PC-3 (cell line): ENCODE results near the gene BFSP1. TPM values are rescaled to one million over a fixed set of nuclear protein-coding genes. Genes with fewer than 3 reads are reported as not detected.

ENCODE experiments used
- ATAC-seq: fragments of 200-7000 bp; cut with Tn5 transposase; 2 replicates; pipeline ENCODE4 v1.9.1; 2020; ENCODE audit warnings: mild to moderate bottlenecking, moderate library complexity
- BruUV-seq: library from RNA; stranded (reverse); fragments of 400-500 nt; replicated peaks from 2 replicates; lab custom pipeline; 2021; lab: Mats Ljungman, UMichigan
- CTCF ChIA-PET: fragments of 300-600 bp; sonication (Branson Sonifier 250); formaldehyde crosslinking; loops from one replicate; lab custom pipeline; 2022; ENCODE audit warnings: antibody characterized with exemption; lab: Charles Lee
- POLR2A ChIA-PET: fragments of 300-600 bp; sonication (Branson Sonifier 250); formaldehyde crosslinking; loops from one replicate; lab custom pipeline; 2022; ENCODE audit warnings: antibody characterized with exemption; ENCODE audit not compliant: unreplicated experiment; lab: Charles Lee
- DNase-seq: peaks from one replicate; pipeline ENCODE4 v3.0.0-alpha.2; 2015
- H2AFZ ChIP-seq: fragments of 300-600 bp; sonication (generic); 2 replicates; pipeline ENCODE4 v1.6.0; 2016; ENCODE audit warnings: antibody characterized with exemption, low read length
- H3F3A ChIP-seq: fragments of 300-600 bp; sonication (generic); one replicate; pipeline ENCODE4 v1.6.0; 2017; ENCODE audit warnings: antibody characterized with exemption, low read length, control low read depth, mild to moderate bottlenecking; ENCODE audit not compliant: unreplicated experiment
- H3K27ac ChIP-seq: fragments of 300-600 bp; sonication (generic); 2 replicates; pipeline ENCODE4 v1.5.1; 2016; ENCODE audit warnings: mild to moderate bottlenecking, low read length
- H3K27me3 ChIP-seq: fragments of 300-600 bp; sonication (generic); 2 replicates; pipeline ENCODE4 v1.6.1; 2016; ENCODE audit warnings: low read length, mixed read lengths
- H3K36me3 ChIP-seq: fragments of 300-600 bp; sonication (generic); 2 replicates; pipeline ENCODE4 v1.6.1; 2016; ENCODE audit warnings: low read depth, mixed run types, low read length, mixed read lengths
- H3K4me1 ChIP-seq: fragments of 300-600 bp; sonication (generic); 2 replicates; pipeline ENCODE4 v1.5.1; 2016; ENCODE audit warnings: low read length; ENCODE audit not compliant: insufficient read depth
- H3K4me2 ChIP-seq: fragments of 300-600 bp; sonication (generic); 2 replicates; pipeline ENCODE4 v1.6.0; 2016; ENCODE audit warnings: low read length
- H3K4me3 ChIP-seq: fragments of 300-600 bp; sonication (generic); 2 replicates; pipeline ENCODE4 v1.5.1; 2016; ENCODE audit warnings: mild to moderate bottlenecking, low read length, mixed read lengths
- H3K79me2 ChIP-seq: fragments of 300-600 bp; sonication (generic); 2 replicates; pipeline ENCODE4 v1.6.1; 2017; ENCODE audit warnings: low read length, mixed read lengths
- H3K9ac ChIP-seq: fragments of 300-600 bp; sonication (generic); 2 replicates; pipeline ENCODE4 v1.6.0; 2016; ENCODE audit warnings: mild to moderate bottlenecking, low read length
- H3K9me2 ChIP-seq: fragments of 300-600 bp; sonication (generic); replicated peaks from 2 replicates; pipeline ENCODE4 v1.6.1; 2016; ENCODE audit warnings: mixed run types, low read length, mixed read lengths
- H3K9me3 ChIP-seq: fragments of 300-600 bp; sonication (generic); 2 replicates; pipeline ENCODE4 v1.6.1; 2016; ENCODE audit warnings: low read length, mixed read lengths
- H4K20me1 ChIP-seq: fragments of 300-600 bp; sonication (generic); 2 replicates; pipeline ENCODE4 v1.6.1; 2016; ENCODE audit warnings: low read length, mixed read lengths
- EZH2 ChIP-seq: fragments of 300-600 bp; sonication (generic); IDR thresholded peaks from one replicate; pipeline ENCODE4 v1.6.1; 2017; ENCODE audit warnings: antibody characterized with exemption, mild to moderate bottlenecking, low read length; ENCODE audit not compliant: unreplicated experiment
- EZH2phosphoT487 ChIP-seq: fragments of 300-600 bp; sonication (generic); IDR thresholded peaks from 2 replicates; pipeline ENCODE4 v1.6.1; 2018; ENCODE audit warnings: mild to moderate bottlenecking, antibody characterized with exemption, low read length, borderline replicate concordance
- intact Hi-C: fragments of 100-400 bp; cut with micrococcal nuclease; formaldehyde crosslinking; loops from 2 replicates; pipeline ENCODE4 v1.9.0; 2023
- total RNA-seq: library from RNA; depleted of rRNA; stranded (reverse); fragments of >200 nt; gene quantifications from 2 replicates; pipeline ENCODE4 v1.2.3, GENCODE V29; 2014
- TF ChIP-seq, protein P1 (sequence below): fragments of 300-600 bp; sonication (generic); conservative IDR thresholded peaks from 2 replicates; pipeline ENCODE4 v1.5.1; 2017; ENCODE audit warnings: antibody characterized with exemption, low read depth, mild to moderate bottlenecking, low read length

The BFSP1 gene
- total RNA-seq, 1 experiment from 2014 or later, result 2.7 TPM

DNA sequence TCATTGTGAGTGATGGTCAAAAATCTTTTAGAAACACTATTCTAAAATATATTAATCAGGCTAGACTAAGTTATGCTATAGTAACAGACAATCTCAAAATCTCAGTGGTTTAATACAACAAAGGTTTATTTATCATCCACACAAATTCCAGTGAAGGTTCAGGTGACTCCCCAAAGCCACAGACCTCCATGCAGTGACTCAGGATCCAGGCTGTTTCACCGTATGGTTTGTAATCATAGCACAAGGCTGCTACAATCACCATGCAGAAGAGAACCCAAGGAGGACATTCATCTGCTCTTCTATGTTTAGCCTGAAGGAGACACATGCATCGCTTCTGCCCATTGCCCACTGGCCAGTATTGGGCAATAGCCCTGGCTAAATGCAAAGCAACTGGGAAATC is 46.2 kb downstream of the BFSP1 start:
- no peaks in the 10 kb centered on the region for H3K9me3 ChIP-seq
- no peaks in the 10 kb centered on the region for H3K9me2 ChIP-seq
- H2AFZ ChIP-seq, result no peak overlapping the region
- no peaks in the 10 kb centered on the region for H3K79me2 ChIP-seq
- H4K20me1 ChIP-seq, result no peaks in the 10 kb centered on the region
- TF ChIP-seq EZH2phosphoT487 (no peak), EZH2 (no peak)
- H3K9ac ChIP-seq, result no peak overlapping the region
- H3K4me3 ChIP-seq, result no peak overlapping the region
- POLR2A ChIA-PET, result no interaction called here
- no TSS peak for BruUV-seq
- CTCF ChIA-PET, result no interaction called here
- ATAC-seq (no peak), DNase-seq (no peak)
- peaks cover 79% of the 10 kb centered on the region for H3K27me3 ChIP-seq
- no peaks in the 10 kb centered on the region for H3F3A ChIP-seq
- intact Hi-C loops, result no loop called here
- no peaks in the 10 kb centered on the region for H3K36me3 ChIP-seq
- no peaks in the 10 kb centered on the region for H3K4me1 ChIP-seq
- H3K4me2 ChIP-seq, result no peak overlapping the region
- no peak overlapping the region for H3K27ac ChIP-seq

DNA sequence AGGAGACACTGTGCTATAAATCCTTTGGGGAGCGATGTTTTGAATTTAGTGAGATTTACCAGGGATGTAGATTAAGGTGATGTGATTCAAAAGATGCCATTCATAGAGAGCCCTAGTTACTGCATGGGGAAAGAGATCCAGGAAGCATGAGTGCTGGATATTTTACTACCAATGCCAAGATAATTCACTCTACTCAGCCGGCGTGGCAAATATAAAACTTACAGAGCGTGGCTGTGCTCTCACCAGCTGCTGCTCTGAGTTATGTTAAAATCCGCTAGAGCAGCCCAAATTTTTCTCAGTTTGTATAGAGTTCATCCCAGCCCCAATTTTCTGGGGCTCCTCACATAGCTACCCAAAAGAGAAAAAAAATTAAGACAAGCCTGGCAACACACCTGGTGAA is 48.6 kb downstream of the BFSP1 start:
- Histone ChIP-seq H3K4me1 (no peaks in the 10 kb centered on the region), H3K4me2 (no peak overlapping the region), H3K9me2 (no peaks in the 10 kb centered on the region), H3K79me2 (no peaks in the 10 kb centered on the region), H3K27me3 (peaks cover 65% of the 10 kb centered on the region), H3K4me3 (no peak overlapping the region), H3K36me3 (no peaks in the 10 kb centered on the region), H3F3A (no peaks in the 10 kb centered on the region), H3K9ac (no peak overlapping the region), H3K27ac (no peak overlapping the region), H3K9me3 (no peaks in the 10 kb centered on the region), H4K20me1 (no peaks in the 10 kb centered on the region), H2AFZ (no peak overlapping the region)
- ATAC-seq, result no peak
- intact Hi-C loops, result no loop called here
- ChIA-PET CTCF (interaction anchor here (0.6 kb wide), 1 partner anchor 902 kb away, joined by 3 read pairs; no protein-coding TSS in a partner anchor), POLR2A (no interaction called here)
- DNase-seq, result no peak
- BruUV-seq, result no TSS peak
- no peak for TF ChIP-seq EZH2
- TF ChIP-seq EZH2phosphoT487, result no peak
- TF ChIP-seq, protein P1, sequence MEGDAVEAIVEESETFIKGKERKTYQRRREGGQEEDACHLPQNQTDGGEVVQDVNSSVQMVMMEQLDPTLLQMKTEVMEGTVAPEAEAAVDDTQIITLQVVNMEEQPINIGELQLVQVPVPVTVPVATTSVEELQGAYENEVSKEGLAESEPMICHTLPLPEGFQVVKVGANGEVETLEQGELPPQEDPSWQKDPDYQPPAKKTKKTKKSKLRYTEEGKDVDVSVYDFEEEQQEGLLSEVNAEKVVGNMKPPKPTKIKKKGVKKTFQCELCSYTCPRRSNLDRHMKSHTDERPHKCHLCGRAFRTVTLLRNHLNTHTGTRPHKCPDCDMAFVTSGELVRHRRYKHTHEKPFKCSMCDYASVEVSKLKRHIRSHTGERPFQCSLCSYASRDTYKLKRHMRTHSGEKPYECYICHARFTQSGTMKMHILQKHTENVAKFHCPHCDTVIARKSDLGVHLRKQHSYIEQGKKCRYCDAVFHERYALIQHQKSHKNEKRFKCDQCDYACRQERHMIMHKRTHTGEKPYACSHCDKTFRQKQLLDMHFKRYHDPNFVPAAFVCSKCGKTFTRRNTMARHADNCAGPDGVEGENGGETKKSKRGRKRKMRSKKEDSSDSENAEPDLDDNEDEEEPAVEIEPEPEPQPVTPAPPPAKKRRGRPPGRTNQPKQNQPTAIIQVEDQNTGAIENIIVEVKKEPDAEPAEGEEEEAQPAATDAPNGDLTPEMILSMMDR, result no peak

GRCh38 chr20:17481661-17482060 is 49.5 kb downstream of the BFSP1 start:
- Histone ChIP-seq H3K4me2 (no peak overlapping the region), H3K4me1 (no peaks in the 10 kb centered on the region), H3K9ac (no peak overlapping the region), H3K27ac (no peak overlapping the region), H3F3A (no peaks in the 10 kb centered on the region), H3K27me3 (peaks cover 60% of the 10 kb centered on the region), H3K9me2 (no peaks in the 10 kb centered on the region), H3K9me3 (no peaks in the 10 kb centered on the region), H4K20me1 (no peaks in the 10 kb centered on the region), H3K79me2 (no peaks in the 10 kb centered on the region), H3K4me3 (no peak overlapping the region), H2AFZ (no peak overlapping the region), H3K36me3 (no peaks in the 10 kb centered on the region)
- POLR2A ChIA-PET, result no interaction called here
- CTCF ChIA-PET, result no interaction called here
- DNase-seq (no peak), ATAC-seq (no peak)
- TF ChIP-seq, protein P1, result no peak
- TF ChIP-seq EZH2 (no peak), EZH2phosphoT487 (no peak)
- intact Hi-C loops, result no loop called here
- BruUV-seq, result no TSS peak
